Erythroblast (primary cell): ENCODE results near the gene TMEFF2.

ENCODE experiments used
- GATA1 ChIP-seq: IDR thresholded peaks from 2 replicates; pipeline ENCODE4 v1.6.1; 2011; ENCODE audit warnings: low read depth, mild to moderate bottlenecking, control low read depth, low read length, moderate library complexity
- POLR2A ChIP-seq: IDR thresholded peaks from 2 replicates; pipeline ENCODE4 v1.6.1; 2011; ENCODE audit warnings: mild to moderate bottlenecking, low read length

GRCh38 chr2:192000196-192000980 is 194.3 kb downstream of the TMEFF2 start:
- no peak for TF ChIP-seq POLR2A
- no peak for TF ChIP-seq GATA1
